NCI-H2196 treated with DMSO at 0.1 percent for 48 hours (cell line): ENCODE measurements around the gene MANSC4.

Experiments used
- DNase-seq: peaks from one replicate; lab custom pipeline; 2025; ENCODE audit not compliant: unreplicated experiment; lab: John Stamatoyannopoulos, UW

MANSC4 gene

DNA sequence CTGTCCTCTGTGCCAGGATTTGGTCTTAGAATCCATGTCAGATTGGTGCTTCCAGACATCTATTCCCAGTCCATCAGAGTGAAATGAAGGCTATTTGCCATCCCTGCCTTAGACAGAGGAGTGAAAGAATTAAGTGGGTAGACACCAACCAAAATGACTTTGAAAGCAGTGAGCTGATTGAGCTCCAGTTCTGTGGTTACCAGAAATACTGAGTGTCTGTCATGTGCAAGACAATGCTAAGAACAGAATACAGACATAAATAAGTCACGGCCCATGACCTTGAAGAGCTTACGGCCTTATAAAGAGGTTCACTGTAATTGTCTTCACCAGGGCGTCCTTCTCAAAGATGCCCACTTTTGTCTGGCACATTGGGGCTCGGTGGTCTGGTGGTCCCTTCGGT, 21.6 kb upstream of the MANSC4 start:
- no peak for DNase-seq

DNA sequence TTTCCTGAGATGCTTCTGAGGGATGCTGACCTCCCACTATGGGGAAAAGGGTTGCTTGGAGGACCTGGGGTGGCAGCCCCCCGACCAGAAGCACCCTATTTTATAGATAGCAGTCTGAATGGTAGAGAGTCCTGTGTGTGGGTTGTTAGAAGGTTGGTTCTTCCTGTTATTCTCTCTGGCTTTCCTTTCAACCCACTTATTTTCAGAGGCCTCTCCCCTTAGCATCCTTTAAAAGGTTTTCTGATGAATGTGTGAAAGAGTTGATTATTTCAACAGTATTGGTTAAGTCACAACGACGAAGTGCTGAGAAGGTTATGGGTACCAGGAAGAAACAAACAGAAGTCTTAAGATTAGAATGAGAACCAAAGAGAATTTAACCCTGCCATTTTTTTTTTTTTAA, 20.8 kb upstream of the MANSC4 start:
- no peak for DNase-seq

DNA sequence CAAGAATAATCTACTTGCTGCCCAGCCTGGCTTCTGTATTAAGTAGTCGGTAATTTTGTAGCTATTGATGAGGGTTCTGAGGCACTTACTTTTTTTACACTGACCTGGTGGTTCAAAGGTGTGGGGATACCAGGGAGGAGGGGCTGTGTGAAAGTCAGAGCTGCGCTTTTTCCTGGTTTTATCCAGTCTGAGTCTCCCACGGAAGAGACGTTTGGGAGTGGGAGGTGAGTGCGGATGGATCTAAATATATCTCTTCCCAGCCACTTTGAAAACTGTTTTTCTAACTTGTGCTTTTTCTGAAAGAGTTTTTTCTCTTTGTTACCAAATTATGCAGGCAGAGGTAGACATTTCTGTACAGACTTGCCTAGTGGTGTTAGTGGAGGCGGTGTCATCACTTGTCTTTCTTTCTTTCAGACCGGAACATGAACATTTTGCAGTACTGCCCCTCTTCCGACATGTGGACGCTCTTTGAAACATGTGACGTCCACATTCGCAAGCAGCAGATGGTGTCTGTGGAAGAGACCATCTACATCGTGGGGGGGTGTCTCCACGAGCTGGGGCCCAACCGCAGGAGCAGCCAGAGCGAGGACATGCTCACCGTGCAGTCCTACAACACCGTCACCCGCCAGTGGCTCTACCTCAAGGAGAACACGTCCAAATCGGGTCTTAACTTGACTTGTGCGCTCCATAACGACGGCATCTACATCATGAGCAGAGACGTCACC, 17.4 kb upstream of the MANSC4 start:
- DNase-seq, result no peak

DNA sequence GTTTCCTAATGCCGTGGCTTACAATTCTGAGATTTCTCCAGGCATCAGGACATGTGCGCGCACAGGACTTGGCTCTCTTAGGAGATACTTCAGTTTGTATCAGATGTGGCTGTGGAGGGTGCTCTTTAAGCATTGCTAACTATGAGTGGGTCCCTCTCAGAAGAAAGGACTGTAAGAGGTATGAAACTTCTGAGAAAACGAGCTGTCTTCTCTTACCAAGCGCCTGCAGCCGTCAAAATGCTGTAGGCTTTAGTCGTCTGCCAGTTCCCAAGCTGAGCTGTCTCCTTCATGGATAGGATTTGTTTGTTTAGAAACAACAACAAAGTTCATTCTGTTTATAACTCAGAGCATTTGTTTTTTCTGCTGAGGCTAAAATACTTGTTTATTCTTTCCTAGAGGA, 16.1 kb upstream of the MANSC4 start:
- no peak for DNase-seq

GRCh38 chr12:27794818-27795584, 15.0 kb upstream of the MANSC4 start:
- no peak for DNase-seq

DNA sequence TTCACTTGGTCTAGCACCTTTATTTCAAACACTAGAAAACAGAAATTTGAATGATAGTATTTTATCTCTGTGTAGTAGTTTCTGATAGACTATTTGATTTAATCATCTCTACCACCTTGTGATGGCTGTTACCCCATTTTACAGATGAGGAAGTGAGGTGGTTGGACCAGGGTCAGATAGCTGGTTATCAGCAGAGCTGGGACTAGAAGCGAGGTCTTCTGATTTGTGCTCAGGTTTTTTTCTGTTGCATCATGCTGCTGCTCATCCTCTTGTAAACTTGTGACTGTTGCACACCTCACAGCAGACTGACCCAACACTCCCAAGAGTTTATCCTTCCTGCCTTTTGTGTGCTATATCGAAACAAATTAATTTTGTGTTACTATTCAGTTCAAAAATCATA, 10.1 kb upstream of the MANSC4 start:
- no peak for DNase-seq

GRCh38 chr12:27787559-27787958, 7.5 kb upstream of the MANSC4 start:
- no peak for DNase-seq

GRCh38 chr12:27785882-27786570, 6.0 kb upstream of the MANSC4 start:
- no peak for DNase-seq

GRCh38 chr12:27782481-27782880, 2.4 kb upstream of the MANSC4 start:
- DNase-seq, result no peak

- DNase-seq, result no peak
Observed at GRCh38 chr12:27781680-27782079, 1.6 kb upstream of the MANSC4 start.

GRCh38 chr12:27780612-27781408, 774 bp upstream of the MANSC4 start:
- DNase-seq, result peak; percentile 78

GRCh38 chr12:27779416-27779919, 568 bp downstream of the MANSC4 start:
- DNase-seq, result no peak

DNA sequence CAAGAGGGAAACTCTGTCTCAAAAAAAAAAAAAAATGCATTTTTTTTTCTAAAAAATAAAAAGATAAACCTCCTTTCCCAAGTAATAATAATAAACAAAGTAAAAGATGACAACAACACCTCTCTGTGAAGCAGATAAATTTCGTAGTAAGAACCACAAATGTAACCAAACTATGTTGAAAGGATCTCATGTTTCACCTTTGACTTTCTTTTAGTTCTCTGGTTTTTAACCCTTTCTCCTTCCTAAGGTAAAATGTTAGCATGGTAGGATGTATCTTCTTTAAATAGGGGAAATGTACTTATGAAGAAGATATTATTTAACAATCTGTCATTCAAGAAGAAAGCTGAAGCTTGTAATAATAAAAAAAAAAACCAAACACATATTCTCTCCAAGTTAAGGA, 1.8 kb downstream of the MANSC4 start:
- no peak for DNase-seq

DNA sequence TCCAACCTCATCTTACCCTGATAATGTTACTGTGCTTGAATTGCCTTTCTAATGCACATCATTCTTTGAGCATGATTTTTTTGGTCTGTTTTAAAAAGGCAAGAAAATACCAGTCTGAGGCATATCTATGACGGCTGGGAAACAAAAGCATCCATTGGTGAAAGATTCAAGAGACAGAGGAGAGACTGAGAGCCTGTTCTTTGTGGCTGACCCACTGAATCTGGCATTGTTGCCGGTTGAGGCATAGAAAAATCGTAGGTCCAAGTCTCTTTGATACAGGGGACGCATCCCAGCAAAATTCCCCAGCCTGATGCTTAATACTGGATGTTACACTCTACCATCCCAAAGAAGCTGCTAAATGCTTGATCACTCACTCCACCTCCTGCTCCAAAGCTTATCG, 2.9 kb downstream of the MANSC4 start:
- no peak for DNase-seq

GRCh38 chr12:27772328-27773049, 7.5 kb downstream of the MANSC4 start:
- DNase-seq, result no peak

GRCh38 chr12:27771481-27772327, 8.3 kb downstream of the MANSC4 start:
- DNase-seq, result no peak

GRCh38 chr12:27769142-27769673, 10.8 kb downstream of the MANSC4 start:
- no peak for DNase-seq

DNA sequence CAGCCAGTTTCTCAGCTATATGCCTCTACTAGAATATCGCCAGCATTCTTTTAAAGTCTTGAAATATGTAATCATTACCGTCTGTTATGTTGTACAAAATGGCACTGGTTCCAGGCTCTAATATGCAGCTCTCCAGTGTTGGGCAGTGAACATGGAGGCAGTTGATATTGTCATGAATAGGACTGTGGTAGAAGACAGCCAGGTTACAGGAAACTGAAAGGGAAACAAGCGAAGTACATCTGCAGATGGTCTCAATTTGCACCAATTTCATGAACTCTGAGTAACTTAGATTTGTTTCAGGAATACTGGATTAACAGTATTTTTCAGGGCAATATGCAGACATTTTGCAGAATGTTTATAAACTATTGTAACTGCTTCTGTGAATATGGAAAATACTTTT, 13.4 kb downstream of the MANSC4 start:
- no peak for DNase-seq

GRCh38 chr12:27762757-27763156, 17.3 kb downstream of the MANSC4 start:
- DNase-seq, result no peak
